T-cell (primary cell): Measurements from ENCODE around the gene CTXND1. TPM values are rescaled to one million over a fixed set of nuclear protein-coding genes. Genes with fewer than 3 reads are reported as not detected.

Experiments
- ATAC-seq, 4 experiments: fragments of 200-7000 bp in 3 of 4; fragments of 150-1000 bp in 1 of 4; cut with Tn5 transposase; replicated peaks in 1 of 4; 1 replicate in 3 of 4; 2 replicates in 1 of 4; pipeline ENCODE4 v1.10.0; 2021; ENCODE audit warnings: moderate library complexity in 3 of 4, mild to moderate bottlenecking in 2 of 4, moderate number of reproducible peaks in 1 of 4
- CTCF ChIA-PET, 2 donors: fragments of 300-600 bp; sonication (Branson Sonifier 250); formaldehyde crosslinking; loops; one replicate each; lab custom pipeline; 2022; ENCODE audit warnings: antibody characterized with exemption in 2 of 2; lab: Charles Lee
- POLR2A ChIA-PET, 2 donors: fragments of 300-600 bp; sonication (Branson Sonifier 250); formaldehyde crosslinking; loops; one replicate each; lab custom pipeline; 2022; ENCODE audit warnings: antibody characterized with exemption in 2 of 2; lab: Charles Lee
- DNase-seq, 35 experiments: peaks; one replicate each; pipeline versions ENCODE4 v3.0.0 to v3.0.0-alpha.2; 2013 to 2023
- H3K27ac ChIP-seq: one replicate; pipeline ENCODE4 v1.5.1; 2013; ENCODE audit warnings: low read length
- H3K27me3 ChIP-seq, 2 experiments: replicated peaks in 1 of 2; 1 replicate in 1 of 2; 2 replicates in 1 of 2; pipeline versions ENCODE4 v1.6.1 to v1.7.0; 2013; ENCODE audit warnings: low read length in 1 of 2, mixed read lengths in 1 of 2; ENCODE audit not compliant: control insufficient read depth in 2 of 2, insufficient read depth in 2 of 2; ENCODE audit errors: extremely low read depth in 1 of 2
- H3K36me3 ChIP-seq, 2 donors: 1 replicate in 1 of 2; 2 replicates in 1 of 2; pipeline versions ENCODE4 v1.6.1 to v1.7.0; 2013; ENCODE audit warnings: low read length in 1 of 2; ENCODE audit not compliant: control insufficient read depth in 2 of 2, insufficient read depth in 1 of 2; ENCODE audit errors: extremely low read depth in 1 of 2
- H3K4me1 ChIP-seq, 2 experiments: 1 replicate in 1 of 2; 2 replicates in 1 of 2; pipeline versions ENCODE4 v1.6.1 to v1.7.0; 2013; ENCODE audit warnings: low read length in 2 of 2, mixed read lengths in 1 of 2; ENCODE audit not compliant: insufficient read depth in 2 of 2, control insufficient read depth in 1 of 2; ENCODE audit errors: extremely low read depth in 1 of 2
- H3K4me3 ChIP-seq, 2 donors: 1 replicate in 1 of 2; 2 replicates in 1 of 2; pipeline versions ENCODE4 v1.5.1 to v1.7.0; 2013; ENCODE audit warnings: mild to moderate bottlenecking in 2 of 2, low read length in 1 of 2, moderate library complexity in 1 of 2; ENCODE audit not compliant: control insufficient read depth in 1 of 2; ENCODE audit errors: extremely low read depth in 1 of 2
- H3K9me3 ChIP-seq: 2 replicates; pipeline ENCODE4 v1.7.0; 2013
- H3K27ac Mint-ChIP-seq, 2 donors: one replicate each; pipeline ENCODE4 v1.8.0; 2020 to 2021; ENCODE audit warnings: mild to moderate bottlenecking in 2 of 2, mixed read lengths in 2 of 2
- H3K27me3 Mint-ChIP-seq, 2 donors: one replicate each; pipeline ENCODE4 v1.8.0; 2021 to 2022; ENCODE audit warnings: mixed read lengths in 2 of 2
- H3K36me3 Mint-ChIP-seq: one replicate; pipeline ENCODE4 v1.8.0; 2021; ENCODE audit warnings: mixed read lengths
- H3K4me1 Mint-ChIP-seq, 3 donors: one replicate each; pipeline ENCODE4 v1.8.0; 2020 to 2022; ENCODE audit warnings: mixed read lengths in 3 of 3, mild to moderate bottlenecking in 1 of 3
- H3K4me3 Mint-ChIP-seq, 3 donors: one replicate each; pipeline ENCODE4 v1.8.0; 2020 to 2022; ENCODE audit warnings: mild to moderate bottlenecking in 3 of 3, mixed read lengths in 3 of 3, moderate library complexity in 3 of 3
- H3K9me3 Mint-ChIP-seq, 3 donors: one replicate each; pipeline ENCODE4 v1.8.0; 2020 to 2022; ENCODE audit warnings: mixed read lengths in 3 of 3
- WGBS: methylation state at CpG from one replicate; pipeline ENCODE4 v1.1.5; 2013; ENCODE audit warnings: missing lambda C conversion rate; ENCODE audit not compliant: insufficient coverage; 5-methylcytosine and 5-hydroxymethylcytosine counted together
- total RNA-seq, 35 experiments: library from RNA in 6 of 35; stranded (reverse) in 6 of 35; fragments of 120-200 nt in 1 of 35; gene quantifications; one replicate each; pipeline versions ENCODE4 v1.2.1 to v1.2.4 and lab custom pipeline; 2013 to 2026

The CTXND1 gene
- total RNA-seq, 5 donors from 2014 or later (not counting 1 experiment from before 2014, with no cell fraction given) = not detected

- ATAC-seq (no peak), DNase-seq (no peak)
- Mint-ChIP-seq H3K36me3 (no peaks in the 10 kb centered on the region), H3K4me1 (no peaks in the 10 kb centered on the region), H3K27ac (no peak overlapping the region), H3K4me3 (no peak overlapping the region), H3K27me3 (peaks cover 23 to 39% of the 10 kb centered on the region in 2 donors), H3K9me3 (no peaks in the 10 kb centered on the region)
- no peak overlapping the region for H3K27ac ChIP-seq
- WGBS = 91% methylated on average over 11 of the region's 11 CpGs
- H3K9me3 ChIP-seq = no peaks in the 10 kb centered on the region
- no peak overlapping the region for H3K4me3 ChIP-seq
- H3K4me1 ChIP-seq = no peaks in the 10 kb centered on the region
- H3K27me3 ChIP-seq = peaks cover 0 to 8% of the 10 kb centered on the region in 2 experiments
- ChIA-PET CTCF (no interaction called here), POLR2A (no interaction called here)
- no peaks in the 10 kb centered on the region for H3K36me3 ChIP-seq
Measured at GRCh38 chr15:80208758-80209734, 43.0 kb downstream of the CTXND1 start.

DNA sequence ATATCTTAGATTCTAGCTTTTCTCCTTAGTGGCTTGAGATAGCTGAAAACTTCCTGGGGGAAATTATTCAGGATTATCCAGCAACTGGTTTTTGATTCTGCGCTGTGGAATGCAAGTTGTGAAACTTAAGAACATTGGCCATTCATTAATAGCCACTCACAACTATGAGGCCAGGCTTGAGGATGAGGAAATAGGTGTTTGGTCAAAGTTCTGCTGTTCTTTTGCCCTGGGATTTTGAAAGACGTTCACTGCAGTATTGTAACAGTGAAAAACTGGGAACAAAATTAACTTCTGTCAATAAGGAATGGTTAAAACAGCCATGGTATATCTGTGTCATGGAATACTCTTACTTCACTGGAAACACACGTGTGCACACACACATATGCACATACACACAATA is 44.1 kb downstream of the CTXND1 start:
- ATAC-seq (no peak), DNase-seq (no peak)
- no peak overlapping the region for H3K27ac Mint-ChIP-seq
- peaks cover 0 to 15% of the 10 kb centered on the region in 2 experiments for H3K27me3 ChIP-seq
- H3K4me1 ChIP-seq = no peaks in the 10 kb centered on the region
- no peaks in the 10 kb centered on the region for H3K36me3 Mint-ChIP-seq
- WGBS = no CpG with 5 or more reads among the region's 3 CpGs
- ChIA-PET CTCF (no interaction called here), POLR2A (no interaction called here)
- H3K27ac ChIP-seq = no peak overlapping the region
- no peak overlapping the region for H3K4me3 ChIP-seq
- no peaks in the 10 kb centered on the region for H3K4me1 Mint-ChIP-seq
- H3K9me3 ChIP-seq = no peaks in the 10 kb centered on the region
- no peaks in the 10 kb centered on the region for H3K36me3 ChIP-seq
- H3K9me3 Mint-ChIP-seq = no peaks in the 10 kb centered on the region
- H3K27me3 Mint-ChIP-seq = peaks cover 15 to 33% of the 10 kb centered on the region in 2 donors
- H3K4me3 Mint-ChIP-seq = no peak overlapping the region

DNA sequence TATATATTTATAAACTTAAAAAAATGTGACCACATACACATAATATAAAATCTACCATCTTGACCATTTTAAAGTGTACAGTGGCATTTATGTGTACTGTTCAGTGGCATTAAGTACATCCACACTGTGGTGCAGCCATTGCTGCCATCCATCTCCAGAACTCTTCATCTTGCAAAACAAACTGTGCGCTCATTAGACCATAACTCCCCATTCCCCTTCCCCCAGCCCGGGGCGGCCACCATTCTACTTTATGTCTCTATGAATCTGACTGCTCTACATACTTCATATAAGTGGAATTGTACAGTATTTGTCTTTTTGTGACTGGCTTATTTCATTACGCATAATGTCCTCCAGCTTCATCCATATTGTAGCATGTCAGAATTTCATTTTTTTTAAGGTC is 47.8 kb downstream of the CTXND1 start:
- ATAC-seq (no peak), DNase-seq (no peak)
- no peaks in the 10 kb centered on the region for H3K36me3 ChIP-seq
- Mint-ChIP-seq H3K27me3 (peaks cover 15 to 19% of the 10 kb centered on the region in 2 donors), H3K36me3 (no peaks in the 10 kb centered on the region), H3K4me1 (no peaks in the 10 kb centered on the region), H3K9me3 (no peaks in the 10 kb centered on the region), H3K27ac (no peak overlapping the region), H3K4me3 (no peak overlapping the region)
- WGBS = no CpG with 5 or more reads among the region's 4 CpGs
- POLR2A ChIA-PET = no interaction called here
- no peaks in the 10 kb centered on the region for H3K9me3 ChIP-seq
- H3K4me3 ChIP-seq = no peak overlapping the region
- H3K4me1 ChIP-seq = no peaks in the 10 kb centered on the region
- H3K27ac ChIP-seq = no peak overlapping the region
- CTCF ChIA-PET = no interaction called here
- peaks cover 0 to 17% of the 10 kb centered on the region in 2 experiments for H3K27me3 ChIP-seq

DNA sequence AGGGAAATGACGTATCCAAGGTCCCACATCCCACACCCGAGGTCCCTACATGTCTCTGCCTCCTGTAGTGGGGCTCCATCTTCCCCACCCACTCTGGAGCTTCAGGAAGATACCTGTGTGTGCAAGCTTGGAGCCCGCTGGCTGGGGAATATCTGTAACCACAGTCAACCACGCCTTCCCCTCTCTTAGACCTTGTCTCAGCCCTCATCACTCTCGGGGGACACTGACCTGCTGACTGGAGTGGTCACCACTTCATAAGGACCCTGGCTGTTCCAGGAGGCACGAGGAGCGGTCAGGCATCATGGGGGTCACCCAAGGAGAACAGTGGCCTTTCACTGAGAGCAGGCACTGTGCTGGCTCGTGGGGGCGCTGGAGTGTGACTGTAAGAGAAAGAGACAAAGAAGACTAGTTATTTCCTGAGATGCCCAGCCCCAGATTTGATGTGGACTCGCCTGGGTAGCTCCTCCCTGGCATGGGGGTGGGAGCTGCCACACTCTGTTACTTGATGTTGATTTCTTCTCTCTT is 48.6 kb downstream of the CTXND1 start:
- no peaks in the 10 kb centered on the region for H3K9me3 ChIP-seq
- Mint-ChIP-seq H3K4me1 (no peaks in the 10 kb centered on the region), H3K9me3 (no peaks in the 10 kb centered on the region), H3K4me3 (no peak overlapping the region), H3K27me3 (peaks cover 14 to 19% of the 10 kb centered on the region in 2 donors), H3K36me3 (no peaks in the 10 kb centered on the region), H3K27ac (no peak overlapping the region)
- H3K4me3 ChIP-seq = no peak overlapping the region
- ChIA-PET CTCF (no interaction called here), POLR2A (no interaction called here)
- H3K4me1 ChIP-seq = no peaks in the 10 kb centered on the region
- H3K27ac ChIP-seq = no peak overlapping the region
- H3K27me3 ChIP-seq = peaks cover 0 to 16% of the 10 kb centered on the region in 2 experiments
- DNase-seq (no peak), ATAC-seq (no peak)
- 58% methylated on average over 7 of the region's 10 CpGs for WGBS
- no peaks in the 10 kb centered on the region for H3K36me3 ChIP-seq

DNA sequence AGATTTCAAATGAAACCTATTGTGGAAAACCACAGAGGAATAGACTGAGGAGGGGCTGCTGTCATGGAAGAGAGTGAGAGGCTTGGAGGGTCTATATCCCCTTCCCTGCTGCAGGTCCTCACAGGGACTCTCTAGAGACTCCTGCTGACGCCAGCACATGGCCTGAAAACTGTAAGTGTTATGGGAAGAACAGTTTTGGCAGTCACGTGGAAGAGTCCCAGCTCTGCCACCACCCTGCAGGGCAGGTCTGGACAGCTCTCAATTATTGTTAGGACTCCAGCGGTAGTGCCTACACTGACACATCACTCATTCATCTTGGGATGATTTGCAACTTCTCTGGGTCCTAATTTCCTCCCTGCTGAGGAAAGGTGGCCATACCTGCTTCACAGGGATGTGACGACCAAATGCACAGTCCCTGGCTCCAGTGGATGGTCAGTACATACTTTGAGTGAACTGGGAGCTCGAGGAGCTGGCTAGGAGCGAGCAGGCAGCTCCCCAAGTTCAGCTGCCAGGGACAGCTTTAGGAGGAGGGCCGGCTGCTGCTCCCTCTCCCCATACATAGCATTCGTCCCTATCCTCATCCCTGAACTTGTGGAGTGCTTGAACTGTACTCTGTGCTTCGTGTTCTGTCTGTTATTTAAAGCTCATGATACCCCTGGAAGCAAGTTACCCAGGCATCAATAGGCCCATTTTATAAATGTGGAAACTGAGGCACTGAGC is 49.2 kb downstream of the CTXND1 start:
- H3K27me3 ChIP-seq = peaks cover 0 to 16% of the 10 kb centered on the region in 2 experiments
- H3K4me3 ChIP-seq = no peak overlapping the region
- DNase-seq (no peak), ATAC-seq (no peak)
- Mint-ChIP-seq H3K27ac (no peak overlapping the region), H3K4me3 (no peak overlapping the region), H3K4me1 (no peaks in the 10 kb centered on the region), H3K9me3 (no peaks in the 10 kb centered on the region), H3K36me3 (no peaks in the 10 kb centered on the region), H3K27me3 (peaks cover 11 to 15% of the 10 kb centered on the region in 2 donors)
- POLR2A ChIA-PET = no interaction called here
- no peaks in the 10 kb centered on the region for H3K4me1 ChIP-seq
- H3K36me3 ChIP-seq = no peaks in the 10 kb centered on the region
- WGBS = 44% methylated on average over 4 of the region's 9 CpGs
- no peaks in the 10 kb centered on the region for H3K9me3 ChIP-seq
- CTCF ChIA-PET = no interaction called here
- no peak overlapping the region for H3K27ac ChIP-seq

DNA sequence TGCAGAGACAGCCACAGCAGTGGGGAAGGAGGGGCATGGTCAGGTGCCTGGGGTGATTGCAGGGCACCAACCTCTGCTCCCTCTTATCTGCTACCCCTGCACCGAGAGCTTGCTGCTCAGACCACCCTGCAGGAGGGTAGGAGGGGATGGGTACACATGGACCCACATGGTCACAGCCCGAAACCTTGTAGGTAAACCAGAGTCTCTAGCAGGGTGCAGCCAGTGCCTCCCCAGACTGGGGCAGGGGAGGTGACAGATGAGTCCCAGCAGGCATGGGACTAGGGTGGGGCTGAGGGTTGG is 50.0 kb downstream of the CTXND1 start:
- Histone ChIP-seq H3K27ac (no peak overlapping the region), H3K4me3 (no peak overlapping the region), H3K9me3 (no peaks in the 10 kb centered on the region), H3K4me1 (no peaks in the 10 kb centered on the region), H3K36me3 (no peaks in the 10 kb centered on the region), H3K27me3 (peaks cover 0 to 16% of the 10 kb centered on the region in 2 experiments)
- Mint-ChIP-seq H3K9me3 (no peaks in the 10 kb centered on the region), H3K27me3 (peaks cover 6 to 12% of the 10 kb centered on the region in 2 donors), H3K36me3 (no peaks in the 10 kb centered on the region), H3K4me1 (no peaks in the 10 kb centered on the region), H3K27ac (no peak overlapping the region), H3K4me3 (no peak overlapping the region)
- POLR2A ChIA-PET = no interaction called here
- no CpG with 5 or more reads among the region's 2 CpGs for WGBS
- no peak for DNase-seq
- ATAC-seq = no peak
- CTCF ChIA-PET = no interaction called here
